ENCODE data around the gene THSD8.

Gene THSD8

DNA sequence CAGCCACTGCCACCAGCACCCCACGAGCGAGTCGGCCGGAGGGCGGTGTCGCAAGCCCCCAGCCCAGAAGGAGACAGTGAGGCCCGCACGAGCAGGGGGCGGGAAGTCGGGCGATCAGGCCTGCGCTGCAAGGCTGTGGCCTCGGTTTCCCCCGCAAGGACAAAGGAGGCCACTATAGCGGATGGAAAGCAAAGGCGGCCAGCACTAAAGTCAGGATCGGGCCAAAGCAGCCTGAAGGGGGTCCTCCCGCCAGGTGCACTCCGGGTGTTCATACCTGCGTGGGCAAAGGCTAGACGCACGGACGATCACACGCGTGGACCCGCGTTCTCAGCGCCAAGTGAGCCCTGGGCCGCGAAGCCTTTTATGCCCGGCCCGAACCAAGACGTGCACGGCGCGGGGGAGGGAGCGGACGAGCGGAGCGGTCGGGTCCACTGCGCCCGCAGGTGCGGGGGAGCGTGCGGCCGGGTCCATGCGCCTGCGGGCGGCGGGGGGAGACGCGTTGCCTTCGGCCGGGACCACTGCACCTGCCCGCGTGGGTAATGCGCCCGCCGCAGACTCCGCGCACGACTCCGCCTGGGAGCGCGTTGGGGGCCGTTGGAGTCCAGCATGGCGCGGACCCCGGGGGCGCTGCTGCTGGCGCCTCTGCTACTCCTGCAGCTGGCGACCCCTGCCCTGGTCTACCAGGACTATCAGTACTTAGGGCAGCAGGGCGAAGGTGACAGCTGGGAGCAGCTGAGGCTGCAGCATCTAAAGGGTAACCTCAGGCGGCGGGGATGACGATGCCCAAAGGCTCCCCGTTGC lies at the start of gene THSD8, which contains the start of gene PRDX2:
Gene THSD8, plus strand, starts transcription at position 604 of the 801 bp plus-strand sequence. Its CDS starts 3 bp downstream, at position 607.
Gene PRDX2, minus strand, starts transcription at position 335 of the 801 bp plus-strand sequence. CDS start 539 bp downstream, outside the sequence.
- DNase-seq, result peak; percentile 72

- no peak for DNase-seq
Observed at GRCh38 chr19:12754465-12755196, 47.2 kb upstream of the THSD8 start.

DNA sequence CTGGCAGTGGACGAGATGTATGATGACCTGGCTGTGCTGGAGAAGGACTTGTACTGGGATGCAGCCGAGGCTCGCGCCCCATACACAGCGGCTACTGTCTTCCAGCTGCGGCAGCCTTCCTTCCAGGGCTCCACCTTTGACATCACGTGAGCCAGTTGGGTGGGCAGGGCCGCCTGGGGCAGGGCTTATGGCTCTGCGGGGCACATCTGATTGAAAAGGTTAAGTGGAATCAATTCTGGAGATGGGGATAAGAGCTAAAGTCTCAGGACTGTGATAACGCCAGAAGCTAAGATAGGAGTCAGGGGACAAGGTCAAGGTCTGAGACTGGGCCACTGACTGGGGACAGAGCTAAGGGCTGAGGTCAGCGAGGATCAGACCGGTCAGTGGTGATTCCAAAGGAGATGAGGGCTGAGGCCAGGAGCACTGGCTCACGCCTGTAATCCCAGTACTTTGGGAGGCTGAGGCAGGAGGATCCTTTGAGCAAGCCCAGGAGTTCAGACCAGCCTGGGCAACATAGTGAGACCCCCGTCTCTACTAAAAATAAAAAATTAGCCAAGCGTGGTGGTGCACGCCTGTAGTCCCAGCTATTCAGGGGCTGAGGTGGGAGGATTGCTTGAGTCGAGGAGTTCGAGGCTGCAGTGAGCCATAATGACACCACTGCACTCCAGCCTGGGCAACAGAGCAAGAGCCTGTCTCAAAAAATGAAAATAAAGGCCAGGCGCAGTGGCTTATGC lies 45.6 kb upstream of the THSD8 start:
- no peak for DNase-seq

DNA sequence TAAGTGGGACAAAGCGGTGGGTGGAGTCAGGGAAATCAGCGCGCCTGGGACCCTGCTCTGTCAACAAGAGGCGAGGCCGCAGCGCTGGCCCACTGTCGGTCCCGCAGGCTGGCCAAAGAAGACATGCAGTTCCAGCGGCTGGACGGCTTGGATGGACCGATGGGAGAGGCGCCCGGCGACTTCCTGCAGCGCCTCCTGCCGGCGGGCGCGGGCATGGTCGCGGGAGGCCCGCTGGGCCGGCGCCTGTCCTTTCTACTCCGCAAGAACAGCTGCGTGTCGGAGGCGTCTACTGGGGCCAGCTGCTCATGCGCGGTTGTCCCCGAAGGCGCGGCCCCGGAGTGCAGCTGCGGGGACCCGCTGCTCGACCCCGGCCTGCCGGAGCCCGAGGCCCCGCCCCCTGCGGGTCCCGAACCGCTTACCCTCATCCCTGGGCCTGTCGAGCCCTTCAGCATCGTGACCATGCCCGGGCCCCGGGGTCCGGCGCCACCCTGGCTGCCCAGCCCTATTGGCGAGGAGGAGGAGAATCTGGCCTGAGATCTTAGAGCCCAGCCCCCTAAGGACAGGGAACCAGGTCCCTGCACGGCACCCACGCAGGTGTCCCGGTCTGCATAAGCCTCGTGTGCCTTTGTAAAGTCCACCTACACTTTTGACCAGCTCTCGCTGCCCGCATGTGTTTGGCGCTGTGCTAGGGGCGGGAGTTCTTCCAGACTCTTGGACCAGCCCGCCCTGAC lies 44.2 kb upstream of the THSD8 start:
- peak; percentile 58 for DNase-seq

DNA sequence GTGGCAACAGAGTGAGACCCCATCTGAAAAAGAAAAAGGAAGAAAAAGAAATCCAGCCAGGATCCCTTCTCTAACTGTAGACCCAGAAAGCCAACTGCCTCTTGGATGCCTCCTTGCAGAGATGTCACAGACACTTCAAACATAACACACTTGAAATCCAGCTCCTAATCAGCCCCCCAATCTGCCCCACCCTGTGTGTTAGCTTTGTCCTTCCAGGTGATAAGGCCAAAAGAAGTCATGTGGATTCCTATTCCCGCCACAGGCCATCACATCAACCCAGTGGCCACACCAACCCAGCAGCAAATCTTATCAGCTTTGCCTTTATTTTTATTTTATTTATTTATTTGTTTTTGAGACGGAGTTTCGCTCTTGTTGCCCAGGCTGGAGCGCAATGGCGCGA lies 42.2 kb upstream of the THSD8 start:
- no peak for DNase-seq

DNA sequence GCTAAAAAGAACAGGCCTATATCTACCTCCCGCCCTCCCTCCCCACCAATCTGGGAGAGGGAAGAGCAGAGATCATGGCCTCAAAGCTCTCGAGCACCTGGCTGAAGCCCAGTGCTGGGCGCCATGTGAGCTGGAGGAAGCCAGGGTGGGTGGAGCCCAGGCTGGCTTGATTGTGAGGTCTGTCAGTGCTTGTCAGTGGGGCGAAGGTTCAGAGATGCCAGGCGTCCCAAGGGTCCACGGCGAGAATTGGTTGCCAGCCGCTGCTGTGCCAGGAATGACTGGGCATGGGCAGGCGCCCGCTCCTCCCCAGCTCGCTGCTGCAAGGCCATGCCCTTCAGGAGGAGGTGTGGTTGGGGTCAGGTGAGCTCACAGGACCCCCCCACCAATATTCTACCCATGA lies 38.8 kb upstream of the THSD8 start:
- no peak for DNase-seq

DNA sequence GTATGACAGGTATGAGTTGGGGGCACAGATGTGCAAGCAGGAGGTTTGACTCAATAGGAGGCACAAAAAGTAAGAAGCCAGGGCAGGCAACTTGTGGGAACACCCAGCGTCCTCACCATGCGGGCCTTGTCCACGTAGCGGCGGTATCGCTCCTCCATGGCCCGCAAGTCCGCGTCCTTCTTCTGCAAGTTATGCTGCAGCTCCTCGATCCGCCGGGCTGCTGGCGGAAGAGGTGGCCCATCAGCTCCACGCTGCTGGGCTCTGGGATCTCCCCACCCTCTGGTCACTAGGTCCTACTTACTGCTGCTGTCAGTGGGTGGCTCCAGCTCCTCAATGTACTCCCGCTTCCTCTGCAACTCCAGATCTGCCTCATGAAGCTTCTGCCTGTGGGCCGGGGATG lies 37.2 kb upstream of the THSD8 start:
- DNase-seq, result no peak

GRCh38 chr19:12766051-12766521 lies 35.8 kb upstream of the THSD8 start:
- DNase-seq, result no peak

GRCh38 chr19:12767150-12767549 lies 34.7 kb upstream of the THSD8 start:
- DNase-seq, result no peak

- no peak for DNase-seq
Observed at GRCh38 chr19:12767666-12768065, 34.2 kb upstream of the THSD8 start.

DNA sequence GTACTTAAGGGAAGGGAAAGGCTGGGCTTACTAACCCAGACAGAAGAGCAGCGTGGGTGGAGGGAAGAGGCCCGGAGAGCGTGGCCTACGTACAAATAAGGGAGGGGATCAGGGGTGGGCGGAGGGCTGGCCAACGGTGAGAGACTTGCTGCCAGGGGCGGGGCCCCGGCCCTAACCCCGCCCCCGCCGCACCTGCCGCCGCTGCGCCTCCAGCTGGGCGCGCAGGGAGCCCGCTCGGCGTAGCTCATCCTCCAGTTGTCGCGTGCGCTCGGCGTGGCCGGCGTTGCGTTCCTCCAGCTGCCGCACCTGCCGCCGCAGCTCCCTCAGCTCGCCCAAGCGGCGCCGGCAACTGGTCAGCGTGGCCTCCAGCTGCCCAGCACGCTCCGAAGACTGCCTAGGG lies 32.2 kb upstream of the THSD8 start:
- DNase-seq, result no peak

- DNase-seq, result no peak
Observed at GRCh38 chr19:12770922-12771321, 30.9 kb upstream of the THSD8 start.

GRCh38 chr19:12772323-12772722 lies 29.5 kb upstream of the THSD8 start:
- no peak for DNase-seq

GRCh38 chr19:12773571-12773970 lies 28.3 kb upstream of the THSD8 start:
- no peak for DNase-seq

- peak; percentile 95 for DNase-seq
Observed at GRCh38 chr19:12774588-12775555, 27.0 kb upstream of the THSD8 start, which contains the start of gene HOOK2. Gene HOOK2 (minus strand): TSS chr19:12775552. CDS start chr19:12775449, 103 bp downstream.

- peak; percentile 66 for DNase-seq
Observed at GRCh38 chr19:12777217-12778016, 24.5 kb upstream of the THSD8 start.

GRCh38 chr19:12778017-12778904 lies 23.6 kb upstream of the THSD8 start:
- peak; percentile 82 for DNase-seq

- no peak for DNase-seq
Observed at GRCh38 chr19:12778905-12779161, 23.0 kb upstream of the THSD8 start.

GRCh38 chr19:12779162-12779993 lies 22.5 kb upstream of the THSD8 start:
- peak; percentile 53 for DNase-seq

All from DMS79 (cell line).